ENCODE data around the gene FOXL1. TPM values are rescaled to one million over a fixed set of nuclear protein-coding genes. Genes with fewer than 3 reads are reported as not detected.

Gene FOXL1
- total and polyA plus RNA-seq, 2 of the 13 experiments (the other 11 are each of a cell fraction or from before 2014, with no cell fraction given), result not detected

DNA sequence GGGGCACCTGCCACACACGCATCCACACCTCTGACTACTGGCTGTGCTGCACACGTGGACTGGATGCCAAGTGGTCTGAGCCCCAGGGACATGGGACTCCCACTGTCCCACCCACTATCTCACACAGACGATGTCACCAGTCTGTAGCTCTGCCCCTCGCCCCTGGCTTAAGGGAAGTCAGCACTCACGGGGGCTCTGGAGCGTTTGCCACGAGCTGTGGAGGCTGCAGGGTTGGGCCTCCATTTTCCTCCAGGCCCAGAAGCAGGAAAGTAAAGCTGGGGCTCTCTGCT, 45.9 kb upstream of the FOXL1 start:
- Histone ChIP-seq H3K4me3 (replicated peaks in 1 of 3; ENCODE audit: insufficient read depth in 1 of 3, low read depth in 2 of 3, low read length in 3 of 3) (no peak overlapping the region), H3K79me2 (ENCODE audit: insufficient read depth, low read length) (no peaks in the 10 kb centered on the region), H4K20me1 (ENCODE audit: insufficient read depth, low read length) (no peaks in the 10 kb centered on the region), H3K9me3 (ENCODE audit: low read length) (no peaks in the 10 kb centered on the region), H2AFZ (ENCODE audit: low read length) (no peak overlapping the region), H3K27ac (ENCODE audit: extremely low read length, insufficient read depth, low read length) (no peak overlapping the region), H3K27me3 (ENCODE audit: control insufficient read depth in 1 of 2, insufficient read depth in 2 of 2, low read length in 2 of 2) (no peaks in the 10 kb centered on the region), H3K36me3 (replicated peaks in 1 of 2; ENCODE audit: control insufficient read depth in 1 of 2, insufficient read depth in 2 of 2, low read length in 2 of 2) (peaks cover 0 to 8% of the 10 kb centered on the region in 2 experiments; a peak in 3 of 5 replicates), H3K4me1 (ENCODE audit: insufficient read depth, low read length) (no peaks in the 10 kb centered on the region), H3K4me2 (ENCODE audit: low read depth, low read length) (no peak overlapping the region), H3K9ac (ENCODE audit: insufficient read depth, low read depth, low read length) (no peak overlapping the region)
- no peak for DNase-seq (ENCODE audit: low spot score)
- intact Hi-C loops (cut with micrococcal nuclease; ENCODE audit: unreplicated experiment) (no loop called here), in situ Hi-C loops (cut with HindIII; ENCODE audit: extremely low pct_ligation_motif_present, low pct_unique_long_range_greater_than_20kb) (no loop called here)
- POLR2A ChIA-PET, result no interaction called here
- CTCF ChIA-PET (ENCODE audit: low intra/inter-chr PET ratio, low total read pairs), result no interaction called here
- no TSS peak for BruUV-seq (replicated peaks)
- no peak for ATAC-seq
- TF ChIP-seq HDAC1 (CRISPR knock-in tag; IDR thresholded peaks at IDR 0.05) (no peak), MIER3 (CRISPR knock-in tag; IDR thresholded peaks at IDR 0.05; ENCODE audit: borderline replicate concordance) (no peak), TRIM24 (CRISPR knock-in tag; IDR thresholded peaks at IDR 0.05) (no peak), ZNF720 (CRISPR knock-in tag; IDR thresholded peaks at IDR 0.05) (no peak)
- TF ChIP-seq, protein P1, sequence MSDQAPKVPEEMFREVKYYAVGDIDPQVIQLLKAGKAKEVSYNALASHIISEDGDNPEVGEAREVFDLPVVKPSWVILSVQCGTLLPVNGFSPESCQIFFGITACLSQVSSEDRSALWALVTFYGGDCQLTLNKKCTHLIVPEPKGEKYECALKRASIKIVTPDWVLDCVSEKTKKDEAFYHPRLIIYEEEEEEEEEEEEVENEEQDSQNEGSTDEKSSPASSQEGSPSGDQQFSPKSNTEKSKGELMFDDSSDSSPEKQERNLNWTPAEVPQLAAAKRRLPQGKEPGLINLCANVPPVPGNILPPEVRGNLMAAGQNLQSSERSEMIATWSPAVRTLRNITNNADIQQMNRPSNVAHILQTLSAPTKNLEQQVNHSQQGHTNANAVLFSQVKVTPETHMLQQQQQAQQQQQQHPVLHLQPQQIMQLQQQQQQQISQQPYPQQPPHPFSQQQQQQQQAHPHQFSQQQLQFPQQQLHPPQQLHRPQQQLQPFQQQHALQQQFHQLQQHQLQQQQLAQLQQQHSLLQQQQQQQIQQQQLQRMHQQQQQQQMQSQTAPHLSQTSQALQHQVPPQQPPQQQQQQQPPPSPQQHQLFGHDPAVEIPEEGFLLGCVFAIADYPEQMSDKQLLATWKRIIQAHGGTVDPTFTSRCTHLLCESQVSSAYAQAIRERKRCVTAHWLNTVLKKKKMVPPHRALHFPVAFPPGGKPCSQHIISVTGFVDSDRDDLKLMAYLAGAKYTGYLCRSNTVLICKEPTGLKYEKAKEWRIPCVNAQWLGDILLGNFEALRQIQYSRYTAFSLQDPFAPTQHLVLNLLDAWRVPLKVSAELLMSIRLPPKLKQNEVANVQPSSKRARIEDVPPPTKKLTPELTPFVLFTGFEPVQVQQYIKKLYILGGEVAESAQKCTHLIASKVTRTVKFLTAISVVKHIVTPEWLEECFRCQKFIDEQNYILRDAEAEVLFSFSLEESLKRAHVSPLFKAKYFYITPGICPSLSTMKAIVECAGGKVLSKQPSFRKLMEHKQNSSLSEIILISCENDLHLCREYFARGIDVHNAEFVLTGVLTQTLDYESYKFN (CRISPR knock-in tag; conservative IDR thresholded peaks at IDR 0.05), result no peak
- FAIRE-seq, result no peak
- 91% methylated on average over 5 of the region's 7 CpGs for WGBS (ENCODE audit: low lambda C conversion rate)

DNA sequence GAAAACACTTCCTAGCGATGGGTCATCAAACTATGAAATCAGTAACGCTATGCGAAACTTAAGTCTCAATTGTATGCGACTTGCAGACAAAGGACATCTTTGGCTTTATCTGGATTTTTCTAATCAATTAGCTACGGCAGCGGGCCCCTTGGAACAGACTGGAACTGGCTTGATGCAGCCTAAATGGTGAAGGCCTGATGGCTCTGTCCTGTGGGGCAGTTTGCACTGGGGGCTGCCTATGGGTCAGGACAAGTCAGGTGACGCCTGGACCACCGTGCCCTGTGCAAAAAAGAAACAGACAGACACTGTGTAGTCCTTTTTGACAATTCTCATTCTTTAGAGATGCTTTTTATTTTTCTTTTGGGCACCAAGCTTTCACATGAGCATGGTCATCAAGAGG, 45.3 kb upstream of the FOXL1 start:
- Histone ChIP-seq H4K20me1 (ENCODE audit: insufficient read depth, low read length) (no peaks in the 10 kb centered on the region), H3K27me3 (ENCODE audit: control insufficient read depth in 1 of 2, insufficient read depth in 2 of 2, low read length in 2 of 2) (no peaks in the 10 kb centered on the region), H3K79me2 (ENCODE audit: insufficient read depth, low read length) (no peaks in the 10 kb centered on the region), H3K4me3 (replicated peaks in 1 of 3; ENCODE audit: insufficient read depth in 1 of 3, low read depth in 2 of 3, low read length in 3 of 3) (no peak overlapping the region), H3K4me1 (ENCODE audit: insufficient read depth, low read length) (no peaks in the 10 kb centered on the region), H3K9me3 (ENCODE audit: low read length) (no peaks in the 10 kb centered on the region), H3K36me3 (replicated peaks in 1 of 2; ENCODE audit: control insufficient read depth in 1 of 2, insufficient read depth in 2 of 2, low read length in 2 of 2) (peaks cover 3 to 14% of the 10 kb centered on the region in 2 experiments; a peak in 4 of 5 replicates), H3K27ac (ENCODE audit: extremely low read length, insufficient read depth, low read length) (no peak overlapping the region), H3K9ac (ENCODE audit: insufficient read depth, low read depth, low read length) (no peak overlapping the region), H2AFZ (ENCODE audit: low read length) (no peak overlapping the region), H3K4me2 (ENCODE audit: low read depth, low read length) (no peak overlapping the region)
- CTCF ChIA-PET (ENCODE audit: low intra/inter-chr PET ratio, low total read pairs), result no interaction called here
- no peak for ATAC-seq
- DNase-seq (ENCODE audit: low spot score), result no peak
- WGBS (ENCODE audit: low lambda C conversion rate), result 98% methylated on average over 8 of the region's 8 CpGs
- in situ Hi-C loops (cut with HindIII; ENCODE audit: extremely low pct_ligation_motif_present, low pct_unique_long_range_greater_than_20kb) (no loop called here), intact Hi-C loops (cut with micrococcal nuclease; ENCODE audit: unreplicated experiment) (no loop called here)
- no peak for FAIRE-seq
- POLR2A ChIA-PET, result no interaction called here
- BruUV-seq (replicated peaks), result no TSS peak
- TF ChIP-seq, protein P2, sequence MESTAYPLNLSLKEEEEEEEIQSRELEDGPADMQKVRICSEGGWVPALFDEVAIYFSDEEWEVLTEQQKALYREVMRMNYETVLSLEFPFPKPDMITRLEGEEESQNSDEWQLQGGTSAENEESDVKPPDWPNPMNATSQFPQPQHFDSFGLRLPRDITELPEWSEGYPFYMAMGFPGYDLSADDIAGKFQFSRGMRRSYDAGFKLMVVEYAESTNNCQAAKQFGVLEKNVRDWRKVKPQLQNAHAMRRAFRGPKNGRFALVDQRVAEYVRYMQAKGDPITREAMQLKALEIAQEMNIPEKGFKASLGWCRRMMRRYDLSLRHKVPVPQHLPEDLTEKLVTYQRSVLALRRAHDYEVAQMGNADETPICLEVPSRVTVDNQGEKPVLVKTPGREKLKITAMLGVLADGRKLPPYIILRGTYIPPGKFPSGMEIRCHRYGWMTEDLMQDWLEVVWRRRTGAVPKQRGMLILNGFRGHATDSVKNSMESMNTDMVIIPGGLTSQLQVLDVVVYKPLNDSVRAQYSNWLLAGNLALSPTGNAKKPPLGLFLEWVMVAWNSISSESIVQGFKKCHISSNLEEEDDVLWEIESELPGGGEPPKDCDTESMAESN (CRISPR knock-in tag; conservative IDR thresholded peaks at IDR 0.05), result no peak
- no peak for TF ChIP-seq NR3C1 (CRISPR knock-in tag; IDR thresholded peaks at IDR 0.05)
- TF ChIP-seq SUZ12 (IDR thresholded peaks at IDR 0.05; ENCODE audit: low read depth, low read length), result no peak
- no peak for TF ChIP-seq ZNF253 (CRISPR knock-in tag; IDR thresholded peaks at IDR 0.05; ENCODE audit: borderline replicate concordance)
